ENCODE data around the gene RBM42. TPM values are rescaled to one million over a fixed set of nuclear protein-coding genes. Genes with fewer than 3 reads are reported as not detected.

RBM42 gene
- total and polyA plus RNA-seq, 9 of the 15 experiments (the other 6 are each of a cell fraction or from before 2014, with no cell fraction given), result 5.7 to 149 (median 32.4) TPM

GRCh38 chr19:35671818-35672217 is 43.0 kb downstream of the RBM42 start (continued):
- TF ChIP-seq NFATC3 (IDR thresholded peaks at IDR 0.05), result no peak
- no peak for TF ChIP-seq ZNF655 (CRISPR knock-in tag; IDR thresholded peaks at IDR 0.05)
- no peak for TF ChIP-seq TFAP4 (CRISPR knock-in tag; IDR thresholded peaks at IDR 0.05; ENCODE audit: borderline replicate concordance)
- TF ChIP-seq, protein P1, sequence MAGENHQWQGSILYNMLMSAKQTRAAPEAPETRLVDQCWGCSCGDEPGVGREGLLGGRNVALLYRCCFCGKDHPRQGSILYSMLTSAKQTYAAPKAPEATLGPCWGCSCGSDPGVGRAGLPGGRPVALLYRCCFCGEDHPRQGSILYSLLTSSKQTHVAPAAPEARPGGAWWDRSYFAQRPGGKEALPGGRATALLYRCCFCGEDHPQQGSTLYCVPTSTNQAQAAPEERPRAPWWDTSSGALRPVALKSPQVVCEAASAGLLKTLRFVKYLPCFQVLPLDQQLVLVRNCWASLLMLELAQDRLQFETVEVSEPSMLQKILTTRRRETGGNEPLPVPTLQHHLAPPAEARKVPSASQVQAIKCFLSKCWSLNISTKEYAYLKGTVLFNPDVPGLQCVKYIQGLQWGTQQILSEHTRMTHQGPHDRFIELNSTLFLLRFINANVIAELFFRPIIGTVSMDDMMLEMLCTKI (IDR thresholded peaks at IDR 0.05; ENCODE audit: partially characterized antibody), result no peak
- TF ChIP-seq UBTF (IDR thresholded peaks at IDR 0.05; ENCODE audit: borderline replicate concordance in 1 of 2, low read depth in 2 of 2, low read length in 2 of 2), result no peak
- TF ChIP-seq, protein P2, sequence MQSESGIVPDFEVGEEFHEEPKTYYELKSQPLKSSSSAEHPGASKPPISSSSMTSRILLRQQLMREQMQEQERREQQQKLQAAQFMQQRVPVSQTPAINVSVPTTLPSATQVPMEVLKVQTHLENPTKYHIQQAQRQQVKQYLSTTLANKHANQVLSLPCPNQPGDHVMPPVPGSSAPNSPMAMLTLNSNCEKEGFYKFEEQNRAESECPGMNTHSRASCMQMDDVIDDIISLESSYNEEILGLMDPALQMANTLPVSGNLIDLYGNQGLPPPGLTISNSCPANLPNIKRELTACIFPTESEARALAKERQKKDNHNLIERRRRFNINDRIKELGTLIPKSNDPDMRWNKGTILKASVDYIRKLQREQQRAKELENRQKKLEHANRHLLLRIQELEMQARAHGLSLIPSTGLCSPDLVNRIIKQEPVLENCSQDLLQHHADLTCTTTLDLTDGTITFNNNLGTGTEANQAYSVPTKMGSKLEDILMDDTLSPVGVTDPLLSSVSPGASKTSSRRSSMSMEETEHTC (IDR thresholded peaks at IDR 0.05), result 0 out of 2 replicates have a peak, but pooled peaks have one; percentile 34
- TF ChIP-seq NFRKB (IDR thresholded peaks at IDR 0.05; ENCODE audit: low read depth), result no peak
- 0 out of 2 replicates have a peak, but pooled peaks have one; percentile 29 for TF ChIP-seq KHSRP (IDR thresholded peaks at IDR 0.05)
- TF ChIP-seq TAF1 (IDR thresholded peaks at IDR 0.05; ENCODE audit: control insufficient read depth, extremely low read depth, insufficient read depth, low read length, severe bottlenecking), result peak; percentile 20
- TF ChIP-seq ZNF277 (CRISPR knock-in tag; IDR thresholded peaks at IDR 0.05; ENCODE audit: borderline replicate concordance), result no peak
- no peak for TF ChIP-seq XRCC4 (IDR thresholded peaks at IDR 0.05; ENCODE audit: extremely low read depth, insufficient read depth, insufficient read length)
- no peak for TF ChIP-seq HDAC8 (tag; IDR thresholded peaks at IDR 0.05)
- no peak for TF ChIP-seq SMARCB1 (IDR thresholded peaks at IDR 0.05; ENCODE audit: insufficient read length, low read depth)
- no peak for TF ChIP-seq NR1H2 (CRISPR knock-in tag; IDR thresholded peaks at IDR 0.05)
- TF ChIP-seq DPF2 (IDR thresholded peaks at IDR 0.05), result peak; percentile 98
- no peak for TF ChIP-seq RUNX1 (IDR thresholded peaks at IDR 0.05; ENCODE audit: low read depth)
- peak; percentile 79 for TF ChIP-seq MEIS2 (IDR thresholded peaks at IDR 0.05; ENCODE audit: partially characterized antibody)
- TF ChIP-seq ARNT (IDR thresholded peaks at IDR 0.05), result peak; percentile 81; a peak in 2 of 4 replicates
- TF ChIP-seq TRIM28 (IDR thresholded peaks at IDR 0.05), result peak; percentile 28; the same call in 1 of the 2 replicates
- TF ChIP-seq ZBTB12 (CRISPR knock-in tag; IDR thresholded peaks at IDR 0.05), result no peak

All from K562 (cell line).